ENCODE measurements around the gene YTHDF1.

YTHDF1 gene

GRCh38 chr20:63218701-63219446, 2.9 kb upstream of the YTHDF1 start:
- no peak for DNase-seq (ENCODE audit: low spot score)

GRCh38 chr20:63217706-63218105, 1.8 kb upstream of the YTHDF1 start:
- Histone ChIP-seq H3K4me3 (no peak overlapping the region), H3K27ac (no peak overlapping the region)
- DNase-seq (ENCODE audit: low spot score), result no peak
- no peak for TF ChIP-seq CTCF (IDR thresholded peaks at IDR 0.05)

More at GRCh38 chr20:63218701-63219446, 2.9 kb upstream of the YTHDF1 start:
- no peak overlapping the region for H3K27ac ChIP-seq
- no peak for TF ChIP-seq CTCF (IDR thresholded peaks at IDR 0.05)
- no peak overlapping the region for H3K4me3 ChIP-seq

- Histone ChIP-seq H3K27ac (peak overlapping the region; percentile 77 to 84), H3K4me3 (peak overlapping the region; percentile 87)
- no peak for TF ChIP-seq CTCF (IDR thresholded peaks at IDR 0.05)
These were observed 1.0 kb upstream of the YTHDF1 start for GRCh38 chr20:63216849-63217471.

GRCh38 chr20:63215101-63216040, 560 bp downstream of the YTHDF1 start:
- no peak for TF ChIP-seq CTCF (IDR thresholded peaks at IDR 0.05)
- H3K4me3 ChIP-seq, result peak overlapping the region; percentile 87
- peak overlapping the region; percentile 69 to 84 for H3K27ac ChIP-seq
- no peak for DNase-seq (ENCODE audit: low spot score)

More at GRCh38 chr20:63216849-63217471, 1.0 kb upstream of the YTHDF1 start:
- no peak for DNase-seq (ENCODE audit: low spot score)

GRCh38 chr20:63214514-63214913, 1.4 kb downstream of the YTHDF1 start:
- peak overlapping the region; percentile 87 for H3K4me3 ChIP-seq
- no peak overlapping the region for H3K27ac ChIP-seq
- DNase-seq (ENCODE audit: low spot score), result no peak
- no peak for TF ChIP-seq CTCF (IDR thresholded peaks at IDR 0.05)

GRCh38 chr20:63212792-63213191, 3.1 kb downstream of the YTHDF1 start:
- Histone ChIP-seq H3K27ac (no peak overlapping the region), H3K4me3 (no peak overlapping the region)
- DNase-seq (ENCODE audit: low spot score), result no peak
- TF ChIP-seq CTCF (IDR thresholded peaks at IDR 0.05), result no peak
